ENCODE data around the gene GLIS2. TPM values are rescaled to one million over a fixed set of nuclear protein-coding genes. Genes with fewer than 3 reads are reported as not detected.
A peak's percentile ranks its signal among the peaks of the same experiment; 100 is the strongest.

Gene GLIS2
- total RNA-seq, 1 donor from 2014 or later = 0.53 TPM

- DNase-seq (ENCODE audit: low read depth) = peak; percentile 23
- Histone ChIP-seq H3K4me3 (ENCODE audit: low read depth, low read length) (no peak overlapping the region), H3K36me3 (ENCODE audit: control insufficient read depth, insufficient read depth, low read length) (peaks cover 13% of the 10 kb centered on the region), H3K27me3 (ENCODE audit: control insufficient read depth, insufficient read depth, low read length) (no peaks in the 10 kb centered on the region)
- TF ChIP-seq CTCF (IDR thresholded peaks at IDR 0.05; ENCODE audit: insufficient read depth, low read length, severe bottlenecking) = no peak
- FAIRE-seq = no peak
Observed at GRCh38 chr16:4386951-4387565, 71.2 kb downstream of the GLIS2 start.

GRCh38 chr16:4387781-4388180 is 71.9 kb downstream of the GLIS2 start:
- no peak for DNase-seq (ENCODE audit: low read depth)
- no peak for TF ChIP-seq CTCF (IDR thresholded peaks at IDR 0.05; ENCODE audit: insufficient read depth, low read length, severe bottlenecking)
- FAIRE-seq = no peak

GRCh38 chr16:4388271-4389021 is 72.6 kb downstream of the GLIS2 start:
- Histone ChIP-seq H3K4me3 (ENCODE audit: low read depth, low read length) (no peak overlapping the region), H3K27me3 (ENCODE audit: control insufficient read depth, insufficient read depth, low read length) (no peaks in the 10 kb centered on the region), H3K36me3 (ENCODE audit: control insufficient read depth, insufficient read depth, low read length) (peaks cover 8% of the 10 kb centered on the region)
- FAIRE-seq (no peak), DNase-seq (ENCODE audit: low read depth) (no peak)
- TF ChIP-seq CTCF (IDR thresholded peaks at IDR 0.05; ENCODE audit: insufficient read depth, low read length, severe bottlenecking) = no peak

More at GRCh38 chr16:4387781-4388180, 71.9 kb downstream of the GLIS2 start:
- H3K27me3 ChIP-seq (ENCODE audit: control insufficient read depth, insufficient read depth, low read length) = no peaks in the 10 kb centered on the region
- H3K36me3 ChIP-seq (ENCODE audit: control insufficient read depth, insufficient read depth, low read length) = peaks cover 10% of the 10 kb centered on the region
- no peak overlapping the region for H3K4me3 ChIP-seq (ENCODE audit: low read depth, low read length)

Other genes starting within 250 kb of the GLIS2 start
- gene ADCY9, start 199.6 kb upstream of the GLIS2 start, total RNA-seq = 11.3 and 16.6 TPM in 2 replicates
- gene SRL, start 74.0 kb upstream of the GLIS2 start, total RNA-seq = not detected in 2 replicates
- gene TFAP4, start 43.0 kb upstream of the GLIS2 start, total RNA-seq = 3.7 and 11.8 TPM in 2 replicates
- 50.3 and 54.8 TPM in 2 replicates for gene PAM16, start 35.3 kb downstream of the GLIS2 start, total RNA-seq
- gene VASN, start 55.8 kb downstream of the GLIS2 start, total RNA-seq = 6.6 and 10.0 TPM in 2 replicates
- 7.6 and 15.6 TPM in 2 replicates for gene CORO7, start 100.5 kb downstream of the GLIS2 start, total RNA-seq
- 62.9 and 74.8 TPM in 2 replicates for gene DNAJA3, start 109.8 kb downstream of the GLIS2 start, total RNA-seq
- 62.7 and 69.4 TPM in 2 replicates for gene NMRAL1, start 158.6 kb downstream of the GLIS2 start, total RNA-seq
- gene HMOX2, start 160.3 kb downstream of the GLIS2 start, total RNA-seq = 66.1 and 92.7 TPM in 2 replicates
- 7.4 and 9.5 TPM in 2 replicates for gene CDIP1, start 222.7 kb downstream of the GLIS2 start, total RNA-seq
- not detected in 2 replicates for gene C16orf96, start 240.3 kb downstream of the GLIS2 start, total RNA-seq